ENCODE data around the gene IL1RAPL1.
A peak's percentile ranks its signal among the peaks of the same experiment; 100 is the strongest.

The IL1RAPL1 gene

DNA sequence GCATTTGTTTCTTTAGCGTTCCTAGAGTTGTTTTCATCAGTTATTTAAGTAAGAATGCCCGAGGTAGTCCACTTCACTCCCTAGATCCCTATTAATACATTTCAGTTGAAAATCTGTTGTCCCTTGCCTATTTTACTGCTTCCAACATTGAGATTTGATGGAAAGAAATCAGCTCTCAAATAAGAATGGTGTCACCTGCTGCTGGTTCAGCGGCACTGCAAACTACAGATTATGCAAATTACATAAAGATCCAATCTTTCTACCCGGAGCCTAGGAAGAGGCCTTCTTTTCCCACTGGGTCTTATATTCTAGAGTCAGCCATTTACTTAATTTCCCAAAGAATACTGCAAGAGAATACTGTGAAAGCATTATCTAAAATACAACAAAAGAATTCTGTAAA, 1030.5 kb downstream of the IL1RAPL1 start:
- peak; percentile 87 for ATAC-seq
- TF ChIP-seq ISL1 (CRISPR knock-in tag; IDR thresholded peaks at IDR 0.05) (no peak), PPARA (CRISPR knock-in tag; IDR thresholded peaks at IDR 0.05; ENCODE audit: borderline replicate concordance) (no peak), TCF4 (CRISPR knock-in tag; IDR thresholded peaks at IDR 0.05; ENCODE audit: borderline replicate concordance) (no peak), ZFP3 (CRISPR knock-in tag; IDR thresholded peaks at IDR 0.05) (no peak), GLIS3 (CRISPR knock-in tag; IDR thresholded peaks at IDR 0.05) (no peak), ZNF70 (CRISPR knock-in tag; IDR thresholded peaks at IDR 0.05) (no peak), ZC3H10 (CRISPR knock-in tag; IDR thresholded peaks at IDR 0.05) (no peak), BACH2 (CRISPR knock-in tag; IDR thresholded peaks at IDR 0.05; ENCODE audit: borderline replicate concordance) (no peak), CSDC2 (CRISPR knock-in tag; IDR thresholded peaks at IDR 0.05) (no peak), OSR1 (CRISPR knock-in tag; IDR thresholded peaks at IDR 0.05) (no peak)
- TF ChIP-seq, protein P1, sequence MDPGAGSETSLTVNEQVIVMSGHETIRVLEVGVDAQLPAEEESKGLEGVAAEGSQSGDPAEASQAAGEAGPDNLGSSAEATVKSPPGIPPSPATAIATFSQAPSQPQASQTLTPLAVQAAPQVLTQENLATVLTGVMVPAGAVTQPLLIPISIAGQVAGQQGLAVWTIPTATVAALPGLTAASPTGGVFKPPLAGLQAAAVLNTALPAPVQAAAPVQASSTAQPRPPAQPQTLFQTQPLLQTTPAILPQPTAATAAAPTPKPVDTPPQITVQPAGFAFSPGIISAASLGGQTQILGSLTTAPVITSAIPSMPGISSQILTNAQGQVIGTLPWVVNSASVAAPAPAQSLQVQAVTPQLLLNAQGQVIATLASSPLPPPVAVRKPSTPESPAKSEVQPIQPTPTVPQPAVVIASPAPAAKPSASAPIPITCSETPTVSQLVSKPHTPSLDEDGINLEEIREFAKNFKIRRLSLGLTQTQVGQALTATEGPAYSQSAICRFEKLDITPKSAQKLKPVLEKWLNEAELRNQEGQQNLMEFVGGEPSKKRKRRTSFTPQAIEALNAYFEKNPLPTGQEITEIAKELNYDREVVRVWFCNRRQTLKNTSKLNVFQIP (CRISPR knock-in tag; IDR thresholded peaks at IDR 0.05; ENCODE audit: borderline replicate concordance, low read depth), result no peak
- TF ChIP-seq, protein P2, sequence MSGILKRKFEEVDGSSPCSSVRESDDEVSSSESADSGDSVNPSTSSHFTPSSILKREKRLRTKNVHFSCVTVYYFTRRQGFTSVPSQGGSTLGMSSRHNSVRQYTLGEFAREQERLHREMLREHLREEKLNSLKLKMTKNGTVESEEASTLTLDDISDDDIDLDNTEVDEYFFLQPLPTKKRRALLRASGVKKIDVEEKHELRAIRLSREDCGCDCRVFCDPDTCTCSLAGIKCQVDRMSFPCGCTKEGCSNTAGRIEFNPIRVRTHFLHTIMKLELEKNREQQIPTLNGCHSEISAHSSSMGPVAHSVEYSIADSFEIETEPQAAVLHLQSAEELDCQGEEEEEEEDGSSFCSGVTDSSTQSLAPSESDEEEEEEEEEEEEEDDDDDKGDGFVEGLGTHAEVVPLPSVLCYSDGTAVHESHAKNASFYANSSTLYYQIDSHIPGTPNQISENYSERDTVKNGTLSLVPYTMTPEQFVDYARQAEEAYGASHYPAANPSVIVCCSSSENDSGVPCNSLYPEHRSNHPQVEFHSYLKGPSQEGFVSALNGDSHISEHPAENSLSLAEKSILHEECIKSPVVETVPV (CRISPR knock-in tag; IDR thresholded peaks at IDR 0.05), result no peak
- TF ChIP-seq, protein P3, sequence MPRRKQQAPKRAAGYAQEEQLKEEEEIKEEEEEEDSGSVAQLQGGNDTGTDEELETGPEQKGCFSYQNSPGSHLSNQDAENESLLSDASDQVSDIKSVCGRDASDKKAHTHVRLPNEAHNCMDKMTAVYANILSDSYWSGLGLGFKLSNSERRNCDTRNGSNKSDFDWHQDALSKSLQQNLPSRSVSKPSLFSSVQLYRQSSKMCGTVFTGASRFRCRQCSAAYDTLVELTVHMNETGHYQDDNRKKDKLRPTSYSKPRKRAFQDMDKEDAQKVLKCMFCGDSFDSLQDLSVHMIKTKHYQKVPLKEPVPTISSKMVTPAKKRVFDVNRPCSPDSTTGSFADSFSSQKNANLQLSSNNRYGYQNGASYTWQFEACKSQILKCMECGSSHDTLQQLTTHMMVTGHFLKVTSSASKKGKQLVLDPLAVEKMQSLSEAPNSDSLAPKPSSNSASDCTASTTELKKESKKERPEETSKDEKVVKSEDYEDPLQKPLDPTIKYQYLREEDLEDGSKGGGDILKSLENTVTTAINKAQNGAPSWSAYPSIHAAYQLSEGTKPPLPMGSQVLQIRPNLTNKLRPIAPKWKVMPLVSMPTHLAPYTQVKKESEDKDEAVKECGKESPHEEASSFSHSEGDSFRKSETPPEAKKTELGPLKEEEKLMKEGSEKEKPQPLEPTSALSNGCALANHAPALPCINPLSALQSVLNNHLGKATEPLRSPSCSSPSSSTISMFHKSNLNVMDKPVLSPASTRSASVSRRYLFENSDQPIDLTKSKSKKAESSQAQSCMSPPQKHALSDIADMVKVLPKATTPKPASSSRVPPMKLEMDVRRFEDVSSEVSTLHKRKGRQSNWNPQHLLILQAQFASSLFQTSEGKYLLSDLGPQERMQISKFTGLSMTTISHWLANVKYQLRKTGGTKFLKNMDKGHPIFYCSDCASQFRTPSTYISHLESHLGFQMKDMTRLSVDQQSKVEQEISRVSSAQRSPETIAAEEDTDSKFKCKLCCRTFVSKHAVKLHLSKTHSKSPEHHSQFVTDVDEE (CRISPR knock-in tag; IDR thresholded peaks at IDR 0.05), result no peak
- TF ChIP-seq, protein P4, sequence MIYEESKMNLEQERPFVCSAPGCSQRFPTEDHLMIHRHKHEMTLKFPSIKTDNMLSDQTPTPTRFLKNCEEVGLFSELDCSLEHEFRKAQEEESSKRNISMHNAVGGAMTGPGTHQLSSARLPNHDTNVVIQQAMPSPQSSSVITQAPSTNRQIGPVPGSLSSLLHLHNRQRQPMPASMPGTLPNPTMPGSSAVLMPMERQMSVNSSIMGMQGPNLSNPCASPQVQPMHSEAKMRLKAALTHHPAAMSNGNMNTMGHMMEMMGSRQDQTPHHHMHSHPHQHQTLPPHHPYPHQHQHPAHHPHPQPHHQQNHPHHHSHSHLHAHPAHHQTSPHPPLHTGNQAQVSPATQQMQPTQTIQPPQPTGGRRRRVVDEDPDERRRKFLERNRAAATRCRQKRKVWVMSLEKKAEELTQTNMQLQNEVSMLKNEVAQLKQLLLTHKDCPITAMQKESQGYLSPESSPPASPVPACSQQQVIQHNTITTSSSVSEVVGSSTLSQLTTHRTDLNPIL (CRISPR knock-in tag; IDR thresholded peaks at IDR 0.05; ENCODE audit: low read depth), result no peak

DNA sequence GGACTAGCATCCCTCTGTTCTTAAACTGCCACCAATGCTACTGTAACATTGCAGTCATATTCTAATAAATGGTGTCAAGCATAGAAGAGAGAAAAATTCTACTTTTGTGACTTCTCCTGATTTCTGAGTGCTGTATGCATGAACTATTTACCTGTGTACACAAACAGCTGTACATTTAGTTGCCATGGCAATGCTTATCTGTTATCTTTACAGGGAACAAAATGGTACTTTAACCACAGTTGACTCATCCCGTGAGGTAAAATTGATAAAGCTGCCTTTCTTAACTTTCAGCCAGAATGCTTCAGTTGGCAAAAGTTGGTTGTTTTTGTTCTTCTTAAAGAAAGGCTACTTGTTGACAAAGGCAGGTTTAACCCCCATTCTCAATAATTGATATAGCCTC, 1040.6 kb downstream of the IL1RAPL1 start:
- no peak; the same call in 1 of the 3 replicates for ATAC-seq
- TF ChIP-seq CSDC2 (CRISPR knock-in tag; IDR thresholded peaks at IDR 0.05), result no peak

DNA sequence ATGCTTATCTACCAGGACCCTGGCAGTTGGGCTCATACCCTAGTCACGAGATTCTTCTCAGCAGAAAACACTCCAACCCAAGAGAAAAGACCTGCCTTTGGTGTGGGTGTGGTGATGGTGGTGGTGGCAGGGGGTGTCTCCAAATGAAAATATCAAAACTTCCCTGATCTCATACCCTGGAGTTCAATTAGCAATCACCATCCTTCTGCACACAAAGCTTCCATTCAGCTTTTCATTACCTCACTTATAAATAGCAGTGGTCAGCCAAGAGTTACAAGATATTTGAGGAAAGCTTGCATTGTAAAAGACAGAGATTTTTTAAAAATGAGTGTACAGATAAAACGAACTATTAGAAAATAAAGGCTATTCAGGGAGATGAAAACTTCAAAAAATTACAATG, 1047.3 kb downstream of the IL1RAPL1 start:
- TF ChIP-seq SNAI2 (CRISPR knock-in tag; IDR thresholded peaks at IDR 0.05) (no peak), BACH2 (CRISPR knock-in tag; IDR thresholded peaks at IDR 0.05; ENCODE audit: borderline replicate concordance) (no peak), ZFP3 (CRISPR knock-in tag; IDR thresholded peaks at IDR 0.05) (no peak), ZFP30 (CRISPR knock-in tag; IDR thresholded peaks at IDR 0.05) (no peak), PPARA (CRISPR knock-in tag; IDR thresholded peaks at IDR 0.05; ENCODE audit: borderline replicate concordance) (no peak), ZNF565 (CRISPR knock-in tag; conservative IDR thresholded peaks at IDR 0.05; ENCODE audit: low read depth) (no peak), OSR1 (CRISPR knock-in tag; IDR thresholded peaks at IDR 0.05) (no peak), TOX (CRISPR knock-in tag; IDR thresholded peaks at IDR 0.05; ENCODE audit: borderline replicate concordance) (no peak), ZC3H10 (CRISPR knock-in tag; IDR thresholded peaks at IDR 0.05) (no peak), TCF4 (CRISPR knock-in tag; IDR thresholded peaks at IDR 0.05; ENCODE audit: borderline replicate concordance) (no peak), ZNF8 (CRISPR knock-in tag; IDR thresholded peaks at IDR 0.05) (no peak), GLIS3 (CRISPR knock-in tag; IDR thresholded peaks at IDR 0.05) (no peak), ZNF70 (CRISPR knock-in tag; IDR thresholded peaks at IDR 0.05) (no peak), CSDC2 (CRISPR knock-in tag; IDR thresholded peaks at IDR 0.05) (no peak)
- TF ChIP-seq, protein P2 (CRISPR knock-in tag; IDR thresholded peaks at IDR 0.05), result no peak
- TF ChIP-seq, protein P1 (CRISPR knock-in tag; IDR thresholded peaks at IDR 0.05; ENCODE audit: borderline replicate concordance, low read depth), result no peak
- TF ChIP-seq, protein P3 (CRISPR knock-in tag; IDR thresholded peaks at IDR 0.05), result no peak
- ATAC-seq, result peak; percentile 22; the same call in 2 of the 3 replicates

All from SK-N-SH treated with all-trans-retinoic acid at 6 μM for 48 hours (cell line).